OCI-LY1 (cell line): ENCODE measurements around the gene HOPX.
"Not testable (repeated sequence)": the region's sequence is repeated elsewhere in the genome, so short reads cannot be mapped to it uniquely, and the experiment has no call there.

Source experiments
- H2AFZ ChIP-seq: fragments of 200-600 bp; sonication (generic), shearing (Covaris generic); 2 replicates; pipeline ENCODE4 v1.6.0; 2014; ENCODE audit warnings: antibody characterized with exemption, mild to moderate bottlenecking, low read length
- H3F3A ChIP-seq: fragments of 200-600 bp; sonication (generic), shearing (Covaris generic); 2 replicates; pipeline ENCODE4 v1.6.0; 2014; ENCODE audit warnings: mild to moderate bottlenecking, antibody characterized with exemption, low read length, moderate library complexity; ENCODE audit not compliant: insufficient read depth
- H3K27ac ChIP-seq: fragments of 200-600 bp; sonication (generic); 2 replicates; pipeline ENCODE4 v1.5.1; 2014; ENCODE audit warnings: low read length, mixed run types, mild to moderate bottlenecking, low read depth; ENCODE audit not compliant: poor library complexity, severe bottlenecking
- H3K27me3 ChIP-seq: fragments of 200-600 bp; sonication (generic); 2 replicates; pipeline ENCODE4 v1.6.0; 2014; ENCODE audit warnings: antibody characterized with exemption, mild to moderate bottlenecking, low read length, moderate library complexity; ENCODE audit not compliant: insufficient read depth
- H3K36me3 ChIP-seq: fragments of 200-600 bp; sonication (generic); 2 replicates; pipeline ENCODE4 v1.6.1; 2014; ENCODE audit warnings: mild to moderate bottlenecking, antibody characterized with exemption, low read length, moderate library complexity, mixed read lengths; ENCODE audit not compliant: insufficient read depth
- H3K4me1 ChIP-seq: fragments of 200-600 bp; sonication (generic); 2 replicates; pipeline ENCODE4 v1.5.1; 2014; ENCODE audit warnings: mild to moderate bottlenecking, low read length, moderate library complexity; ENCODE audit not compliant: insufficient read depth, severe bottlenecking
- H3K4me2 ChIP-seq: fragments of 200-600 bp; sonication (generic), shearing (Covaris generic); 2 replicates; pipeline ENCODE4 v1.6.1; 2014; ENCODE audit warnings: low read length
- H3K4me3 ChIP-seq: fragments of 200-600 bp; sonication (generic); 2 replicates; pipeline ENCODE4 v1.5.1; 2014; ENCODE audit warnings: low read length, low read depth, mild to moderate bottlenecking, mixed read lengths; ENCODE audit not compliant: poor library complexity, severe bottlenecking
- H3K79me2 ChIP-seq: fragments of 200-600 bp; shearing (Covaris generic); 2 replicates; pipeline ENCODE4 v1.6.1; 2016; ENCODE audit warnings: mixed run types, low read length, mixed read lengths; ENCODE audit not compliant: insufficient read depth
- H3K9ac ChIP-seq: fragments of 200-600 bp; sonication (generic), shearing (Covaris generic); 2 replicates; pipeline ENCODE4 v1.6.1; 2014; ENCODE audit warnings: mild to moderate bottlenecking, low read length, mixed read lengths
- H3K9me2 ChIP-seq: fragments of 200-600 bp; sonication (generic), shearing (Covaris generic); 2 replicates; pipeline ENCODE4 v1.6.1; 2014; ENCODE audit warnings: low read depth, mild to moderate bottlenecking, low read length, mixed read lengths
- H3K9me3 ChIP-seq: fragments of 200-600 bp; shearing (Covaris generic); 2 replicates; pipeline ENCODE4 v1.6.1; 2014; ENCODE audit warnings: low read length, mixed read lengths
- H4K20me1 ChIP-seq: fragments of 200-600 bp; sonication (generic), shearing (Covaris generic); 2 replicates; pipeline ENCODE4 v1.6.0; 2016; ENCODE audit warnings: mild to moderate bottlenecking, low read length; ENCODE audit not compliant: insufficient read depth
- CTCF ChIP-seq: fragments of 200-600 bp; sonication (generic), shearing (Covaris generic); IDR thresholded peaks from 2 replicates; pipeline ENCODE4 v1.5.1; 2017; ENCODE audit warnings: mild to moderate bottlenecking, antibody characterized with exemption, low read length, moderate library complexity, mixed read lengths
- EZH2 ChIP-seq: fragments of 200-600 bp; sonication (generic), shearing (Covaris generic); IDR thresholded peaks from 2 replicates; pipeline ENCODE4 v1.8.0; 2017; ENCODE audit warnings: borderline replicate concordance, mixed run types, mild to moderate bottlenecking, antibody characterized with exemption, low read length, moderate library complexity, mixed read lengths

The HOPX gene

GRCh38 chr4:56607926-56608325 lies 73.2 kb downstream of the HOPX start:
- Histone ChIP-seq H3K9me3 (no peaks in the 10 kb centered on the region), H3K4me3 (no peak overlapping the region), H3K9ac (no peak overlapping the region), H3F3A (no peaks in the 10 kb centered on the region), H4K20me1 (no peaks in the 10 kb centered on the region), H3K4me2 (no peak overlapping the region), H3K79me2 (no peaks in the 10 kb centered on the region), H2AFZ (no peak overlapping the region), H3K36me3 (no peaks in the 10 kb centered on the region), H3K9me2 (no peaks in the 10 kb centered on the region), H3K27me3 (no peaks in the 10 kb centered on the region), H3K4me1 (no peaks in the 10 kb centered on the region), H3K27ac (no peak overlapping the region)
- TF ChIP-seq CTCF (no peak), EZH2 (no peak)

- Histone ChIP-seq H3F3A (no peaks in the 10 kb centered on the region), H3K36me3 (no peaks in the 10 kb centered on the region), H3K4me2 (no peak overlapping the region), H3K4me1 (no peaks in the 10 kb centered on the region), H3K27me3 (no peaks in the 10 kb centered on the region), H4K20me1 (no peaks in the 10 kb centered on the region), H3K27ac (no peak overlapping the region), H3K79me2 (no peaks in the 10 kb centered on the region), H2AFZ (no peak overlapping the region), H3K9me3 (no peaks in the 10 kb centered on the region), H3K4me3 (no peak overlapping the region), H3K9me2 (no peaks in the 10 kb centered on the region), H3K9ac (no peak overlapping the region)
- TF ChIP-seq EZH2 = no peak
- no peak for TF ChIP-seq CTCF
Observed at GRCh38 chr4:56606385-56606784, 74.7 kb downstream of the HOPX start.

GRCh38 chr4:56605464-56605863 lies 75.6 kb downstream of the HOPX start:
- not testable (repeated sequence) for H4K20me1 ChIP-seq, H3F3A ChIP-seq, H3K79me2 ChIP-seq, H3K9me2 ChIP-seq, H3K27me3 ChIP-seq, H3K9me3 ChIP-seq, H3K36me3 ChIP-seq, H3K27ac ChIP-seq, H3K4me1 ChIP-seq, H3K9ac ChIP-seq, H3K4me3 ChIP-seq, H3K4me2 ChIP-seq, H2AFZ ChIP-seq

- H3K27me3 ChIP-seq = no peaks in the 10 kb centered on the region
- H3K9me2 ChIP-seq = no peaks in the 10 kb centered on the region
Observed at GRCh38 chr4:56603297-56603696, 77.8 kb downstream of the HOPX start.

More at GRCh38 chr4:56603297-56603696, 77.8 kb downstream of the HOPX start:
- Histone ChIP-seq H3K27ac (no peak overlapping the region), H3K79me2 (no peaks in the 10 kb centered on the region), H3F3A (no peaks in the 10 kb centered on the region), H3K9me3 (no peaks in the 10 kb centered on the region), H3K4me1 (no peaks in the 10 kb centered on the region), H3K4me2 (no peak overlapping the region), H2AFZ (no peak overlapping the region), H3K4me3 (no peak overlapping the region), H3K36me3 (no peaks in the 10 kb centered on the region), H4K20me1 (no peaks in the 10 kb centered on the region), H3K9ac (no peak overlapping the region)
- no peak for TF ChIP-seq EZH2
- TF ChIP-seq CTCF = no peak
